Measurements from ENCODE around the gene RNF181.

GRCh38 chr2:85582492-85582891, 13.1 kb upstream of the RNF181 start:
- TF ChIP-seq TAF1 (IDR thresholded peaks at IDR 0.05; ENCODE audit: borderline replicate concordance, insufficient read depth, low read length) (no peak), POLR2AphosphoS5 (IDR thresholded peaks at IDR 0.05; ENCODE audit: low read depth, low read length) (no peak)

Data from PFSK-1 (cell line).